LoVo (cell line): ENCODE results near the gene TNS1.
"Not testable (repeated sequence)": the region's sequence is repeated elsewhere in the genome, so short reads cannot be mapped to it uniquely, and the experiment has no call there.

ENCODE experiments used
- DNase-seq: peaks from one replicate; pipeline ENCODE4 v3.0.0-alpha.2; 2016; ENCODE audit warnings: low spot score

TNS1 gene

DNA sequence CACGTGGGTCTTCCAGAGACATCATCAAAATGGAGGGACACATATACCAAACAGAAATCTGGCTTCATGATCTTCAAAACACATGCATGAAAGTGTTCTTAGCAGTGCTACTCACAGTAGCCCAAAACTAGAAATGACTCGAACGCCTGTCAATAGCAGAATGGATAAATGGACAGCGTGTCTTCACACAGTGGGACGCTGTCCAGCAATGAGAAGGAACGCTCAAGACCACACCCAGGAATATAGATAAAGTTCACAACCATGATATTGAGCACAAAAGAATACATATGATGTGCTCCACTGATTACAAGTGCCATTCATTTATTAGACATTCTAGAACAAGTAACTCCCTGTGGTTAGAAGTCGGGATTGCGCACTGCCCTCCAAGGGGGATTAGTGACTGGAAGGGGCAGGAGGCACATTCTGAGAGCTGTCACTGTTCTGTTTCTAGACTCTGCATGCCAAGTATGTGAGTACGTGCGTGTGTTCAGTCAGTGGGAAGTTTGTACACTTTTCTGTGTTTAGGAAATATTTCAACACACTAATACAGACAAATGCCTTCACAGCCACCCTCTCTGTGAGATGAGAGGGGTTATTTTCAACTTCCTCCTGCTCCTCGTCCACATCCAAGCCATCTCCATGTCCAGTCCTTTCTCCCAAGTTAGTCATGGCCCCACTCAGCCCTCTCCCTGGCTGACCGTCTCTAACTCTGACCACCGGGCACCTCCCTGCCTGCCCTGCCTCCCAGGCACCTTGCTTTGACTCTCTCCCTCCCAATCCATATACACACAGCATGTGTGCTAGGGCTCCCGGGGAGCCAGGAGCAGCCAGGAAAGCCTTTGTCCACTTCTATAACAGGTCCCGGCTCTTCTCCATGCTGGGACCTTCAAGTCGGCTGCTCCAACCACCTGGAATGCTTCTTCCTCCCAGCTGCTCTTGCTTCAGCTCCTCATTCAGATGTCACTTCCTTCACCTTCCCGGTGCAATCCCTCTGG lies 26.9 kb upstream of the TNS1 start:
- DNase-seq = no peak

DNA sequence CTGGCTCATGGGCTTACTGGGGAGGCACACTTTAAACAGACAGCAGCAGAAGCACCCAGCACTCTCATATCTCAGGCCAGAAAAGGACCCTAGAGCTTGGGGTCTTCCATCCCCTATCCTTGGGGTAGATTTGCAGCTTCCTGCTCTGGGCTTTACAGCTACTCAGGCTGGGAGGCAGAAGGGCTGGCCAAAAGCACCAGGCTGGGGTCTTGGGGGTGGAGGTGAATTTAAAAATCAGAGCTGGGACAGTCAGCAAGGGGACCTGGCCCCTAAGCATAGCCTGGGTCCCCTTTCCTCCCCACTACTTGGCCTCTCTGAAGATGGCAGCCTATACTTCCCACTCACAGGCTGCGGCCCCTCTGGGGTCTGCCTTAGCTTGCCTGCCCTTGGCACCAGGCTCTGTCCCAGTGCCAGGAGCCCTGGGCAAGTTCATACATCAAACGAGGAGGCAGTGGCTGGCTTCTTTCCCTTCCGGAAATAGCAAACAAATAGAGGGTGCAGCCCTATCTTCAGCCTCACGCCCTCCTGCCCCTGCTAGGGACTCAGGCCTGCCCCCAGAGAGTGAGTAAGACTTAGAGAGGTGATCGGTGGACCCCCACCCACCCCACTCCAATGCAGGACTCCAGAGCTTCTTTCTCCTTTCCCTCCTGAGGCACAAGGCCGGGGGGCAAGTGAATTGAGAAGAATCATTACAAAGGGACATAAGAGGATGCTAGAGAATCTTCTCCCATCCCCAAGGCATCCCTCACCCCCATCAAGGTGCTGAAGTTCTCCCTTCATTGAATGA lies 26.0 kb upstream of the TNS1 start:
- DNase-seq = no peak

DNA sequence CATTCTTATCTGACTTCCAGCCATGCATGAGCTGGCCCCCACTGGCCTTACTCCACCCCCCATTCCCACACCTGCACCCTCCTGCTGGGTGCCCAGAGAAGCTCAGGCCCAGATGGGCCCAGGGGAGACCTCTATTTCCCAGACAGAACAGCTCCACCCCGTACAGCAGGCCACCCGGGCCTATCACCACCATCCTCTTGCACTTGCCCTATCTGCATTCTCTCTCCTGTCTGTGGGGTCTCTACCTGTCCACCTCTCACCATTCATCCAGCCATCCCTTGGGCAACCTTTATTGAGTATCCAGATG lies 25.3 kb upstream of the TNS1 start:
- DNase-seq = no peak

DNA sequence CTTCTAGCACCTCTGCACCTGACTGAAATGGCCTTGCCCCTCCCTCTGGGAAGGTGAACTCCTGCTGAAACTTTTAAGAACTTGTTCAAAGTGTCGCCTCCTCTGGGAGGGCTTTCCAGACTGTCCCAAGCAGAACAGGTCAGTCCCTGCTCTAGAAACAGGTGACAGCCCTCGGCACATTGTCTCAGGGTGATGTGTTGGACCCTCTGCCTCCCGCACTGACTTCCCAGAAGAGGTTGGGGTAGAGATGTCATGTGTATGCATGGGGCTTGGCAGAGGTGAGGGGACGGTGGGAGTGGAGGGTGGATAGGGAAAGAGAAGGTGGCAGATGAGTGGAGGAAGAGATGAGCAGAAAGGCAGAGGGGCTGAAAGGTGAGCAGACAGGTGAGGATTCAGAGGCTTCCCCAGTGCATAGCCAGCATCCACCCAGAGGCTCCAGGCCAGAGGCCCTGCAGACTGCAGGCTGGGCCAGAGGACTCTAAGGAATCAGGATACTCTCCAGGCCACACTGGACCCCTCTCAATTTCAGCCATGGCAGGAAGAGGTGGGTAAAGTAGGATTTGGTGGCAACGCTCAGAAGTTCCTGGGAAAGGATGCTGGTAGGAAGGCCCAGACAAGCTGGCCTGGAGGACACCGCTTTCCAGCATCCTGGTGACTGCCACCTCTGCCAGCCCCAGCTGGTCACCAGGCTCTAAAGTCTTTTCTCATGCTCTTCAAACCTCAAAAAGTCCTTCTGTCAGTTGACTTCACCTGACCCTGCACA lies 24.8 kb upstream of the TNS1 start:
- no peak for DNase-seq

DNA sequence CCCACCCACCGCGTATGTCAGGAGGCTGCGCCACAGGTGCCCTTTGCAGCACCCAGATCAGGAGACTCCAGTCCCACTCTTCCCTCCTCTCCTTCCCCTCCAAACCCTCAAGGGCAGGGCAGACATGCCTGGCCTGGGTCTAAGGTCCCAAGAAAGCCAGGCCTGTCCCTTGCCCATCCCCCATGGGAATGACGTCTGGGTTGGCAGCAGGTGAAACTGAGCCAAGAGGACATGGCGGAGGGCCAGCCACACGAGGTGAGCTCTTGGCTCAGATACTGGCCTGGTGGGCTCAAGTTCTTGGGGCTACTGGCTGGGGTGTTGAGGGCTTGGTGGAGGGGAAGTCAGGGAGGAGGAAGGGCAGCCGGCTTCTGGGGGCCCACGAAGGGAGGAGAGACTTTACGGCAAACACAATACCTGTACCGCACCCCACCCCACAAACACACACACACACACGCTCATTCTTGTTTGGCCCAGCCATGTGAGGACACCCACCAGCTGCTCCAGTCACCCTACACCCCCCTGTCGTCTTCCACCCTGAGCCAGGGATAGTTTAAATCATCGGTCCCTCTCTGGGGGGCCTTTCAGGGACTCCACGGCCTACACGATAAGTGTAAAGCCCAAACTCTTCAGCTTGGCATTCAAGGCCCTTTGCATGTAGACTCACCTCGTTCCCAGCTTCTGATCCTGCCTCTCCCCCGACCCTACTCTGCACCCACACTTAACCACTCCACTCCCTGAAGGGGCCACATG lies 24.1 kb upstream of the TNS1 start:
- DNase-seq = no peak

DNA sequence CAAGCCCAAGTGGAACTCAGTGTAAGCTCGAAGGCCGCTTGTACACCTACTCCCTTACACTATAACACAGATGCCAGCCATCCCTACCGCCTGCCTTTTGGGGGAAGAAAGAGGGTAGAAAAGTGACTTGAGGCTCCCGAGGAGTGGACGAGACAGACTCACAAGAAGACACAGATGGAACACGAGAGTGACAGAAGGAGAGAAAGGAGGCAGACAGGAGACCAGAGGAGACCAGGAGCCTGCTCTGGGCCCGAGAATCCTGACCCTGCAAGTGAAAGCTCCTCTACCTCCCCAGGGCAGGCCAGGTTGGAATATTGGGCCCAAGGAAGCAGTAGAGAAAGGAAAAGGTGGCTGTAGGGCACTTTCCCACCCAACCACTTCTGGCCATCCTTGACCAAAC lies 23.4 kb upstream of the TNS1 start:
- no peak for DNase-seq

DNA sequence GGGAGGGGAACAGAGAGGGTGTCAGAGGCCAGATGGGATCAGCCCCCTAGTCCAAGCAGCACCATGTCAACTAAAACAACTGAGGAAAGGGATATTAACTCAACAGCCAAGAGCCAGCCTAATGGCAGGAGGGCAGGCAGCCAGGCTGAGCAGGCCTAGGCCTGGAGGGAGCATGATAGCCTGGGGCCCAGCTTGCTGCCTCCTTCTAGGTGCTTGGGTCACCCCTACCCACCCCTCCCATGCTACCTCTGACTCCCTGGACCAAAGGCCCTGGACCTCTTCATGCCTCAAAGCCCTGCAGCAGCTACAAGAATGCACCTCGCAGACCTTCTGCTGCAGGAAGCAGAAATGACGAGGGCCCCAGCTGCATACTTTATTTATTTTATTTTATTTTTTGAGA lies 22.1 kb upstream of the TNS1 start:
- no peak for DNase-seq

DNA sequence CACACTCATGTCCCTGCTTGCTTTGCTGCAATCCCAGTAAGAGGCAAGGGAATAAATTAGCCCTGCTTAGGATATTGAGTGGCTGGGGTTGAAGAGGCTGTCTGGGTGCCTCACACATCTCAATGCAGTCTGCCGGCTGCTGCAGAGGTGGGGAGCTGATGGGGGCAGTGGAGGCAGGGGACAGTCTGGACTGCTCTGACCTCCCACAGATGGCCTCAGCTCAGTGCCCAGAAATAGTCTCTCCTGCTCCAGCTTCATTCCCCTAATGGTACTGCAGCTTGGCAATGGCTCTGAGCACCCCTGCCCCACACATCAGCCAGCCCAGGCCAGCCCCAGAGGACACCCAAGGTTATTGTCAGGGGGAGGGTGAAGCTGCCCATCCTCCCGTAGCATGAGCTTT lies 21.5 kb upstream of the TNS1 start:
- DNase-seq = no peak

DNA sequence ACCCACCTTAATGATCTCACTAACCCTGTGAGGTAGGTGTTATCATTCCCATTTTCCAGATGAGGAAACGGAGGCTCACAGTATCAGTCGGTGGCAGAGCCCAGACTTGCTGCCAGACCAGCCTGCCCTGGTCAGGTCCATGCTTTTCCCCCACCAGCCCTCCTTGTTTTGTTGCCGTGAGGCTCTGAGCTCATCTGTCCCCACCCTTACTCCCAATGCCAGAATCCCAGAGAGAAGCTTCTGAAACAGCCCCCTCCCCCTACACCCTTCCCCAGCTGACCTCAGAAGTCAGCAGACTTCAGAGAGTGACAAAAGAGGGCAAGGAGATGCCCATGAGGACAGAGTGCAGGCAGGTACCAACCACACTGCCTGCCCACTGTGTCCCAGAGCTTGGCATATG lies 20.8 kb upstream of the TNS1 start:
- no peak for DNase-seq

DNA sequence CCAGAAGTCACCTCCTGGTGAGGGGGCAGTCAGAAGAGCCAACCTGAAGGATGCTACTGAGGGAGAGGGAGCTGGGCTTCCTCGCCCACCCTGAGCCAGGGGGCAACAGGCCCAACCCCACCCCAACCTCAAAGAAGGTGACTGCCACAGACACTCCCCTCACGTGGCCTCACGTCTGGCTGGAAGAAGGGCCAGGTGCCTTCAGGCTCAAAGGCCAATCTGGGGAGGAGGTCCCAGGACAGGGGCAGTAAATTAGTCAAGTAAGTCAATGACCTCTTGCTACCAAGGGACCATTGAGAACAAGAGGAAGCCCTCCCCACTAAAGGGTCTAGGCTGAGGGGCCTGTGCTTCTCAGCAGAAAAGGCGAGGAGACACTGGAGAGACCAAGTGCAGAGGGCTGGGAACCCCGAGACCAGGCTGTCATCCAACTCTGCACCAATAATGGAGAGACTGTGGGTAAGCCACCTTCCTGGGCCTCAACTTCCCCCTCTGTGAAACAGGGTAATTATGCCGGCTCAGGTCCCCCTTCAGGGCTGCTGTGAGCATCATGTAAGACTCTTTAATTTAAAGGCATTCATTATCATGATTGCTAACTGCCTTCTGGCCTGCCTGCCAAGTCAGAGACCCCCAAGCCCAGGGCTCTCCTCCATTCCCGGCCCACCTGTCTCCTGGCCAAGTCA lies 20.2 kb upstream of the TNS1 start:
- no peak for DNase-seq

DNA sequence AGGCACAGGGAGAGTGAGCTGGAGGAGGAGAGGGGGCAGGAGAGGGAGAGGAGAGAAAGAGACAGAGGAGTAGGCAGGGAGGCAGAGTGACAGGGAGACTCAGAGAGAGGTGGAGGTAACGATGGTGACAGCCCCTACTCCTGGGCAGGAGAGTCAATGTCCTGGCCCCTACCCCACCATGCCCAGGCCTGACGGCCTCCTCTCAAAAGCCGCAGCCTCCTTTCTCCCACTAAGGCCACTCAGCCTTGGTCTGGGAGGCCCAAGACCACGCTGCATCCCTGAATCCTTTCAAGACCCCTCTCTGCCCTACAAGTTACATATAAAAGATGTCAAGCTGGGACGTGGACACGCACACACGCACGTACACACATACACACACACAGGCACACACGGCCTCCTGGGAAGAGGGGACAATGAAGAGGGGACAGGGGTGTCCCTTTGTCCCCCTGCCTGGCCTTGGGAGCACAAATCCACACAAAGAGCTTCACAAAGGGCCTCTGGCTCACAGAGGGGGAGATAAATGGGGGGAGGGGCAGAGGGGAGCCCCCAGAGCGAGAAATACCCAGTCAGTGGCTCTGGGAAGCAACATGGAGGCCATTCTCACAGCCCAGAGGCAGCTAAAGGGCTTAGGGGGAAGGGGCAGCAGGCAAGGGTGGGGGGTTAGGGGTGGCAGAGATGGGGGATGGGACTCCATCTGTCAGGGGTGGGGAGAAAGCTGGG lies 19.5 kb upstream of the TNS1 start:
- no peak for DNase-seq

DNA sequence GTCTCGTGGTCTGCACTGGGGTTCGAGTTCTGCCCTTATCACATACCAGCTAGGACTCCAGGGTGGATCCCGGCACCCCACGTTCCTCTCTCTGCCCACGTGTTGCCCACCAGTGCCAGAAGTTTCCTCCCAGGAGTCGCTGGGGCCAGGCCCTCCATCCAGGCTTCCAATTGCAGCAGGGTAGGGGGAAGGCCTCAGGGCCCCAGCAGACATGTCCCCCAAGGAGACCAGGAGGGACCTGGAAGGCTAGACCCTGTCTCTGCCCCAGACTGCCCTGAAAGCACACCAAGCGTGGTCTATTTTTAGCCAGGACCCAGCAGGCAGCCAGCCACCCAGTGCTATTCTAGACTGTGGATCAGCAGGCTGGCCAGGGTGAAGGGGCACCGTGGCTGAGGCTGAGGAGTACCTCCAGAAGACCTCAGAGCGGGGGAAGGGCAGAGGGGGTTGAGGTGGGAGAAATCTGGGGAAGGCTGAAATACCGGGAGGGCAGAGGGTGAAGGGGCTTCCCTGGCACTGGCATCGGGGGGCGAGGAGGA lies 18.8 kb upstream of the TNS1 start:
- no peak for DNase-seq

DNA sequence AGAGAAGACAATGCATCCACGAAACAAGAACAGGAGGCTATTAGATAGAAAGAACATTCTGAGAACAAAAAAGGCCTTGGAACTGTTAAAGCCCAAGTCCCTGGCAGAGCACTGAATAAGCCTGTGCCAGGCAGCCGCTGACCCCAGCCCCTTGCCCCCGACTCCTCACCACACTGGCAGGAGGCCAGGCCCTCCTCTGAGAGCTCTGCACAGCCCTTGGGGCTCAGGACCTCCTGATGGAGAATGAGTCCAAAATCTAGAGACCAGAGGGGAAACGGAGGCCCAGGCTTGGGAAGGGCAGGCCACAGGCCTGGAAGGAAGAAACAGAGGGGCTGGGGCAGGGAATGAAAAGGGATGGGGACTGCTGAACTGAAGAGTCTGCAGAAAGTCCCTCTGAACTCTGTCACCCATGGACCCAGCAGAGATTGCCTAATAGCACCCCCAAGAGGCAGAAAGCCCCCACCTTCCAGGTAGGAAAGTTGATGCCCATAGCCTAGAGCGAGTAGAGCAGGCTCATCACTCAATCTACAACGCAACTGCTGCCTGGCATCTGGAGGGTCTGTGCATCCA lies 18.3 kb upstream of the TNS1 start:
- DNase-seq = no peak

DNA sequence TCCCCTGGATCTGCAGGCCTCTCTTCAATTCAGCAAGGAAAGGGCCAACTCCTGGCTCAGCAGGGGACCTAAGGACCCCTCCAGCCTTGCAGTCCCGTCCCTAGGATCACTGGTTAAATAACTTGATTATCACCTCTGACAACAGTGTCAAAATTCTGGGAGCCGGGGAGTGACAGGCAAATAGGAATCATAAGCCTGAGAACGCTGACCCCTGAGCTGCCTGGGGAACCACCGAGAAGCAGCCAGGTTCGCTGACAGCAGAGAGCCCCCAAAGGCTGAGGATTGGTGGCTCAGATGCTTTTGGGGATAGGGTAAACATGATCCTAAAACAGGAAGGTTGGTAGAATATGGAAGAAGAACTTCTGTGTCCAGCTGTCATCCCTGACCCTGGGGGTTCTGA lies 17.5 kb upstream of the TNS1 start:
- DNase-seq = no peak

DNA sequence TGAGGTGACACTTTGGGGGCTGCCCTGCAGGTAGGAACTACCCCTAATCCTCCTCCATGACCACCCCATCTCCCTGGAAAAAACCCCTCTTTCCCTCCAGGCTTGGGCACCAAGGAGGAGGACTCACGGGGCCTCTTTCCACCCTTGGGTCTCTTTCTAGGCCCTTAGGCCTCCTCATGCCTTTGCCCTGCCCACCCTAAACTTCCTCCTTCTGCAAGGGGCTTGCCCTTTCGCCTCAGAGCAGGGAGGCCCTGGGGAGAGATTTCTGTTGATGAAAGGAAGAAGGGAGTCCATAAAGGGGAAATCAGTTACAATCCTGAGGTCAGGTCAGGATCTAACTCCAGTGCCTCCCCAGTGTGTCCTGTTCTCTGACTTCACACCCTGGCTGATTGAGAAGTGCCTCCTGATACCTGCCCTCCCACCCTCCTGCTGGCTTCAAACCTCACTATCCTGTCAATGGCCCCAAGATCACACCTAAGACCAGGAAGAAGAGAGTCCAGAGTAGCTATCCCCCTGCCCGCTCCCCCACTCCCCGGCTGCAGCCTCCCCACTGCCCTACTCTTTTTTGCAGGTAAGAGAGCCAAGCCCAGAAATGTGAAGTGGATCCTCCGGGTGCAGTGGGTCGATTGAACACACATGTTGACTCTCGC lies 16.7 kb upstream of the TNS1 start:
- DNase-seq = no peak

DNA sequence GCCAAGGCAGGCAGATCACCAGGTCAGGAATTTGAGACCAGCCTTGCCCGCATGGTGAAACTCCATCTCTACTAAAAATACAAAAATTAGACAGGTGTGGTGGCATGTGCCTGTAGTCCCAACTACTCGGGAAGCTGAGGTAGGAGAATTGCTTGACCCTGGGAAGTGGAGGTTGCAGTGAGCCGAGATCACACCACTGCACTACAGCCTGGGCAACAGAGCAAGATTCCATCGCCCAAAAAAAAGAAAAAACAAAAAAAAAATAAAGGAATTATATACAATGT lies 16.0 kb upstream of the TNS1 start:
- not testable (repeated sequence) for DNase-seq

DNA sequence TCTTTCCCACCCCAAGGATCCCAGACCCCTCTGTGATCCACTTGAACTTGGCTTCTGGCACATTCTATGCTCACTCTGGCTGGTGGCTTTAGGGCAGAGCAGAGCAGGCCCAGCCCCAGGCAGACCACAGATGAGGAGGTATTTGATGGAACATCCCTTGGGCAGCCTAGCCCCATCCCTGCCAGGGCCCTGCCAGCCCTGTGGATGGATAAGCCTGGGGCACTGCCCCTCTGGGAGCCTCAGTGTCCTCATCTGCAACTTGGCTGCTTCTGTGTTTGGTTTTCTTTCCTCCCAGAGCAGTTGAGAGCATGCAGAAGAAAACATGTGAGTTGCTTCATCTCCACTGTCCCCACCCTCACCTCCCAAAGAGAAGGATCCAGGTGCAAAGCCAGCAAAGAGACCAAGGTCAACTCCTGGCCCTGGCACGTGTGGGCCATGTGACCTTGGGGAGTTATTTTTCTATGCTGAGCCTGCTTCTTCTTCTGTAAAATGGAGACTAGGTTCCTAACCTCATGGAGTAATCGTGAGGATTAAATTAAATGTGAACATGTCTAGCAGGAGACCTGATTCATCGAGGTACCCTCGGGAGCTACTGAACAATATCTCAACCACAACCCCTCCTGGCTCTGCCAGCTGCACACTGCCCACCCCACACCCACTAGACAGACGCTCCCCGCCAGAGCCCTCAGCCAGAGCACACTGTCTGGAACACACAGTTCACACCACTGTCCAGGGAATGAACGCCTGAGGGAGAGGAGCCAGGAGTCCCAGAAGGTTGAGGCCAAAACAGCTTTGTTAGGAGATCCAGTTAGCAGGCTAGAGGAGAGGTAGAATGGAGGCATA lies 14.6 kb upstream of the TNS1 start:
- no peak for DNase-seq

DNA sequence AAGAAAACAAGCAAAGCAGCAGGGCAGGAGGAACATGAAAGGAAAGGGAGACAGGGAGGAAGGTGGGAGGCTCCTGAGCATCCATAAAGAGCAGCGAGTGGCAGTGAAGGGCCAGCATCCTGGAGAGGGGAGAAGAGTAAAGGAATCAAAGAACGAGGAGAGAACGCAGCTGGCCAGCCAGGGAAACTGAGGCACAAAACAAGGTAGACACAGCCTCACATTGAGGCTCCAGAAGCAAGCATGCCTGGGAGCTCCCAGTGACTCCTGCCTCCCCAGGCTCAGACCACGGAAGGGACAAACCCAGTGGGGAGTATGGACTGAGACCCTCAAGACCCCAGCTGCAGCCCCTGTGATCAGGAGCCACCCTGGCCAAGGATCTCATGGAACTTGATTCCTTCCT lies 14.0 kb upstream of the TNS1 start:
- no peak for DNase-seq
